Body of pancreas (tissue), 4 donors: ENCODE measurements around the gene LRRC3. TPM values are rescaled to one million over a fixed set of nuclear protein-coding genes. Genes with fewer than 3 reads are reported as not detected.
"Not testable (repeated sequence)": the region's sequence is repeated elsewhere in the genome, so short reads cannot be mapped to it uniquely, and the experiment has no call there.

ENCODE experiments used
- ATAC-seq: fragments of 150-250 bp; one replicate; pipeline ENCODE4 v1.9.1; 2016
- DNase-seq, 4 donors: peaks; one replicate each; pipeline ENCODE4 v3.0.0-alpha.2; 2019
- H3K27ac ChIP-seq, 4 donors: fragments of 200-600 bp; sonication (generic); 1 replicate in 3 of 4; 2 replicates in 1 of 4; pipeline versions ENCODE4 v1.5.1 to v1.6.1; 2016 to 2019; ENCODE audit warnings: mild to moderate bottlenecking in 1 of 4, mixed read lengths in 1 of 4, moderate library complexity in 1 of 4
- H3K27me3 ChIP-seq, 2 donors: fragments of 200-600 bp; sonication (generic); one replicate each; pipeline ENCODE4 v1.6.0; 2016; ENCODE audit warnings: mild to moderate bottlenecking in 1 of 2
- H3K36me3 ChIP-seq, 2 donors: fragments of 200-600 bp; sonication (generic); replicated peaks in 1 of 2; 2 replicates each; pipeline ENCODE4 v1.5.1; 2016; ENCODE audit warnings: low read depth in 2 of 2; ENCODE audit not compliant: insufficient read depth in 1 of 2
- H3K4me1 ChIP-seq: fragments of 200-600 bp; sonication (generic); one replicate; pipeline ENCODE4 v1.6.0; 2016
- H3K4me3 ChIP-seq, 2 donors: fragments of 200-600 bp; sonication (generic); 1 replicate in 1 of 2; 2 replicates in 1 of 2; pipeline ENCODE4 v1.5.1; 2016 to 2019
- H3K9me3 ChIP-seq, 3 donors: fragments of 200-600 bp; sonication (generic); 1 replicate in 2 of 3; 2 replicates in 1 of 3; pipeline ENCODE4 v1.5.1; 2016
- POLR2A ChIP-seq, 3 donors: fragments of 450-650 bp; IDR thresholded peaks; one replicate each; pipeline ENCODE4 v1.6.1; 2016; ENCODE audit warnings: antibody characterized with exemption in 3 of 3, mild to moderate bottlenecking in 2 of 3
- WGBS, 2 donors: methylation state at CpG; one replicate each; pipeline ENCODE4 v1.1.5; 2017; 5-methylcytosine and 5-hydroxymethylcytosine counted together
- intact Hi-C: fragments of 100-400 bp; cut with DNase I; formaldehyde crosslinking; loops from one replicate; pipeline ENCODE4 v1.15.1; 2023
- total RNA-seq, 2 donors: library from RNA; depleted of rRNA; stranded (reverse); fragments of >200 nt; gene quantifications; one replicate each; pipeline ENCODE4 v1.1.0, GENCODE V29; 2016
- TF ChIP-seq, protein P1 (sequence below), 7 experiments: fragments of 450-650 bp in 4 of 7; fragments of 200-600 bp in 3 of 7; sonication (generic) in 3 of 7; IDR thresholded peaks; one replicate each; pipeline ENCODE4 v1.5.1; 2016 to 2019; ENCODE audit warnings: antibody characterized with exemption in 7 of 7

The LRRC3 gene
- total RNA-seq, 2 donors from 2014 or later: 0.33 to 1.0 TPM

DNA sequence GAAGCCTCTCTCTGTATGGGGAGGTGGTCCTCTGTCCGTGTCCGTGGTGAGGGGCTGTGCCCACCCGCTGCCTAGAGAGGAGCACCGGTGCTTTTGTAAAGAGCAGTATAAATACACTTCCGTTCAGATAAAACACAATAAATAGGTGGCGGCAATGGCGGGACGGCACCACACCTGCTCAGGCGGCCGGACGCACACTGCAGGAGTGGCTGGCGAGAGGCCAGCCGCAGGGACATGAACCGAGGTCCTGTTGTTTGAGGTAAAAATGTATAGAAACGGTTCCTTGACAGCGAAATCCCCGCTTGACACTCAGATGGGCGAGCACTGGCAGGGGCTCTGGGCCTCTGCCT lies 43.9 kb downstream of the LRRC3 start:
- Histone ChIP-seq H3K36me3 (no peaks in the 10 kb centered on the region), H3K4me1 (peaks cover 17% of the 10 kb centered on the region), H3K27ac (no peak overlapping the region), H3K27me3 (no peaks in the 10 kb centered on the region), H3K4me3 (no peak overlapping the region), H3K9me3 (no peaks in the 10 kb centered on the region)
- DNase-seq: no peak
- intact Hi-C loops: no loop called here
- WGBS, 2 donors: 76 to 80% methylated on average over 17 to 18 of the region's 18 CpGs
- ATAC-seq: no peak
- TF ChIP-seq POLR2A (IDR thresholded peaks at IDR 0.05): no peak
- TF ChIP-seq, protein P1, sequence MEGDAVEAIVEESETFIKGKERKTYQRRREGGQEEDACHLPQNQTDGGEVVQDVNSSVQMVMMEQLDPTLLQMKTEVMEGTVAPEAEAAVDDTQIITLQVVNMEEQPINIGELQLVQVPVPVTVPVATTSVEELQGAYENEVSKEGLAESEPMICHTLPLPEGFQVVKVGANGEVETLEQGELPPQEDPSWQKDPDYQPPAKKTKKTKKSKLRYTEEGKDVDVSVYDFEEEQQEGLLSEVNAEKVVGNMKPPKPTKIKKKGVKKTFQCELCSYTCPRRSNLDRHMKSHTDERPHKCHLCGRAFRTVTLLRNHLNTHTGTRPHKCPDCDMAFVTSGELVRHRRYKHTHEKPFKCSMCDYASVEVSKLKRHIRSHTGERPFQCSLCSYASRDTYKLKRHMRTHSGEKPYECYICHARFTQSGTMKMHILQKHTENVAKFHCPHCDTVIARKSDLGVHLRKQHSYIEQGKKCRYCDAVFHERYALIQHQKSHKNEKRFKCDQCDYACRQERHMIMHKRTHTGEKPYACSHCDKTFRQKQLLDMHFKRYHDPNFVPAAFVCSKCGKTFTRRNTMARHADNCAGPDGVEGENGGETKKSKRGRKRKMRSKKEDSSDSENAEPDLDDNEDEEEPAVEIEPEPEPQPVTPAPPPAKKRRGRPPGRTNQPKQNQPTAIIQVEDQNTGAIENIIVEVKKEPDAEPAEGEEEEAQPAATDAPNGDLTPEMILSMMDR (IDR thresholded peaks at IDR 0.05): no peak

GRCh38 chr21:44499631-44500030 lies 44.3 kb downstream of the LRRC3 start:
- WGBS, 2 donors: 81 to 100% methylated on average over 1 to 22 of the region's 23 CpGs
- intact Hi-C loops: no loop called here
- H3K9me3 ChIP-seq: no peaks in the 10 kb centered on the region
- no peaks in the 10 kb centered on the region for H3K27me3 ChIP-seq
- no peak overlapping the region for H3K27ac ChIP-seq
- TF ChIP-seq, protein P1 (IDR thresholded peaks at IDR 0.05): no peak
- TF ChIP-seq POLR2A (IDR thresholded peaks at IDR 0.05): no peak
- no peak overlapping the region for H3K4me3 ChIP-seq
- no peaks in the 10 kb centered on the region for H3K36me3 ChIP-seq
- DNase-seq (no peak), ATAC-seq (no peak)
- H3K4me1 ChIP-seq: peaks cover 17% of the 10 kb centered on the region

GRCh38 chr21:44500111-44500510 lies 44.8 kb downstream of the LRRC3 start:
- WGBS, 2 donors: 67 to 91% methylated on average over 10 to 18 of the region's 19 CpGs

GRCh38 chr21:44502171-44502958 lies 47.1 kb downstream of the LRRC3 start:
- WGBS, 2 donors: 82% methylated on average over 26 to 27 of the region's 27 CpGs

More at GRCh38 chr21:44500111-44500510, 44.8 kb downstream of the LRRC3 start:
- no peak overlapping the region for H3K4me3 ChIP-seq
- H3K27ac ChIP-seq: no peak overlapping the region
- no peaks in the 10 kb centered on the region for H3K9me3 ChIP-seq
- no peaks in the 10 kb centered on the region for H3K36me3 ChIP-seq
- no peaks in the 10 kb centered on the region for H3K27me3 ChIP-seq
- TF ChIP-seq POLR2A (IDR thresholded peaks at IDR 0.05): no peak
- TF ChIP-seq, protein P1 (IDR thresholded peaks at IDR 0.05): no peak
- intact Hi-C loops: no loop called here
- no peak for ATAC-seq
- peaks cover 17% of the 10 kb centered on the region for H3K4me1 ChIP-seq
- DNase-seq: no peak

GRCh38 chr21:44503006-44503889 lies 47.9 kb downstream of the LRRC3 start:
- H3K4me1 ChIP-seq, intact Hi-C loops, H3K27me3 ChIP-seq, DNase-seq, H3K27ac ChIP-seq, H3K4me3 ChIP-seq, H3K9me3 ChIP-seq, ATAC-seq, H3K36me3 ChIP-seq: not testable (repeated sequence)
- WGBS, 2 donors: 74 to 80% methylated on average over 22 to 43 of the region's 44 CpGs

More at GRCh38 chr21:44502171-44502958, 47.1 kb downstream of the LRRC3 start:
- no peak overlapping the region for H3K4me3 ChIP-seq
- H3K36me3 ChIP-seq: no peaks in the 10 kb centered on the region
- no peak for ATAC-seq
- H3K27me3 ChIP-seq: no peaks in the 10 kb centered on the region
- no peak overlapping the region for H3K27ac ChIP-seq
- peaks cover 16% of the 10 kb centered on the region for H3K4me1 ChIP-seq
- intact Hi-C loops: no loop called here
- DNase-seq: no peak
- no peaks in the 10 kb centered on the region for H3K9me3 ChIP-seq
- TF ChIP-seq POLR2A (IDR thresholded peaks at IDR 0.05): no peak
- TF ChIP-seq, protein P1 (IDR thresholded peaks at IDR 0.05): no peak
